Tibial nerve (tissue), 4 donors: Measurements from ENCODE around the gene IL1R1. TPM values are rescaled to one million over a fixed set of nuclear protein-coding genes. Genes with fewer than 3 reads are reported as not detected.
"Not testable (repeated sequence)": the region's sequence is repeated elsewhere in the genome, so short reads cannot be mapped to it uniquely, and the experiment has no call there.

Experiments used
- DNase-seq, 2 donors: peaks; one replicate each; pipeline ENCODE4 v3.0.0-alpha.2; 2019; ENCODE audit warnings: low spot score in 2 of 2
- H3K27ac ChIP-seq, 4 donors: fragments of 200-600 bp; sonication (generic) in 3 of 4; one replicate each; pipeline ENCODE4 v1.5.1; 2017 to 2019; ENCODE audit warnings: mild to moderate bottlenecking in 1 of 4
- H3K27me3 ChIP-seq, 2 donors: fragments of 200-600 bp; sonication (generic) in 1 of 2; one replicate each; pipeline versions ENCODE4 v1.5.1 to v1.6.0; 2017 to 2019
- H3K36me3 ChIP-seq, 3 donors: fragments of 200-600 bp; sonication (generic); one replicate each; pipeline ENCODE4 v1.5.1; 2018 to 2019
- H3K4me1 ChIP-seq, 4 donors: fragments of 200-600 bp; sonication (generic) in 3 of 4; one replicate each; pipeline ENCODE4 v1.5.1; 2017 to 2019
- H3K4me3 ChIP-seq, 4 donors: fragments of 200-600 bp; sonication (generic) in 3 of 4; one replicate each; pipeline ENCODE4 v1.5.1; 2017 to 2019; ENCODE audit warnings: mild to moderate bottlenecking in 1 of 4, moderate library complexity in 1 of 4
- H3K9me3 ChIP-seq, 4 donors: fragments of 200-600 bp; sonication (generic) in 3 of 4; one replicate each; pipeline ENCODE4 v1.5.1; 2017 to 2019
- CTCF ChIP-seq, 5 experiments: fragments of 200-600 bp in 3 of 5; fragments of 450-650 bp in 2 of 5; sonication (generic) in 3 of 5; IDR thresholded peaks; one replicate each; pipeline ENCODE4 v1.5.1; 2016 to 2019; ENCODE audit warnings: antibody characterized with exemption in 5 of 5, mild to moderate bottlenecking in 3 of 5, moderate library complexity in 2 of 5
- EP300 ChIP-seq, 2 donors: sonication (generic); formaldehyde crosslinking; IDR thresholded peaks; one replicate each; pipeline ENCODE4 v1.6.1; 2017; ENCODE audit warnings: antibody characterized with exemption in 2 of 2, mild to moderate bottlenecking in 1 of 2
- POLR2A ChIP-seq, 2 donors: fragments of 450-650 bp; IDR thresholded peaks; one replicate each; pipeline ENCODE4 v1.6.1; 2017; ENCODE audit warnings: antibody characterized with exemption in 2 of 2, mild to moderate bottlenecking in 2 of 2, moderate library complexity in 2 of 2
- WGBS, 2 donors: methylation state at CpG; one replicate each; pipeline ENCODE4 v1.1.5; 2018; 5-methylcytosine and 5-hydroxymethylcytosine counted together
- total RNA-seq, 4 donors: library from RNA; depleted of rRNA; stranded (reverse); fragments of >200 nt; gene quantifications; one replicate each; pipeline ENCODE4 v1.1.0, GENCODE V29; 2016

The IL1R1 gene
- total RNA-seq, 4 donors from 2014 or later = 29.5 to 81.2 (median 57.4) TPM

GRCh38 chr2:102103992-102104871, 38.3 kb upstream of the IL1R1 start:
- no peaks in the 10 kb centered on the region for H3K36me3 ChIP-seq
- H3K9me3 ChIP-seq = no peaks in the 10 kb centered on the region
- DNase-seq = peak; percentile 28 to 66
- WGBS, 2 donors = 26 to 40% methylated on average over 14 to 15 of the region's 15 CpGs
- no peak for TF ChIP-seq POLR2A (IDR thresholded peaks at IDR 0.05)
- peak in 1 of 2 donors; percentile 47 for TF ChIP-seq EP300 (IDR thresholded peaks at IDR 0.05)
- TF ChIP-seq CTCF (IDR thresholded peaks at IDR 0.05) = no peak
- no peaks in the 10 kb centered on the region for H3K27me3 ChIP-seq
- peaks cover 0 to 4% (median 0%) of the 10 kb centered on the region in 4 donors for H3K4me1 ChIP-seq
- H3K4me3 ChIP-seq = peak overlapping the region; percentile 5 to 43 (median 22)
- peak overlapping the region in 3 of 4 donors; percentile 41 to 69 (median 67) for H3K27ac ChIP-seq

GRCh38 chr2:102106133-102106556, 36.4 kb upstream of the IL1R1 start:
- DNase-seq = no peak
- no peak for TF ChIP-seq POLR2A (IDR thresholded peaks at IDR 0.05)
- no peak for TF ChIP-seq CTCF (IDR thresholded peaks at IDR 0.05)
- TF ChIP-seq EP300 (IDR thresholded peaks at IDR 0.05) = no peak
- no peaks in the 10 kb centered on the region for H3K27me3 ChIP-seq
- 45 to 55% methylated on average over 5 of the region's 5 CpGs for WGBS, 2 donors
- H3K36me3 ChIP-seq = no peaks in the 10 kb centered on the region
- no peak overlapping the region for H3K27ac ChIP-seq
- H3K4me1 ChIP-seq = peaks cover 0 to 12% (median 0%) of the 10 kb centered on the region in 4 donors
- no peak overlapping the region for H3K4me3 ChIP-seq
- no peaks in the 10 kb centered on the region for H3K9me3 ChIP-seq

- WGBS, 2 donors = 80 to 96% methylated on average over 6 of the region's 6 CpGs
- not testable (repeated sequence) for H3K27ac ChIP-seq, DNase-seq, H3K27me3 ChIP-seq, H3K9me3 ChIP-seq, H3K4me3 ChIP-seq, H3K36me3 ChIP-seq
- peaks cover 0 to 12% (median 0%) of the 10 kb centered on the region in 4 donors for H3K4me1 ChIP-seq
Observed at GRCh38 chr2:102106813-102107740, 35.5 kb upstream of the IL1R1 start.

GRCh38 chr2:102107741-102108070, 34.8 kb upstream of the IL1R1 start:
- H3K4me3 ChIP-seq = no peak overlapping the region
- H3K27me3 ChIP-seq = no peaks in the 10 kb centered on the region
- DNase-seq = no peak
- no peaks in the 10 kb centered on the region for H3K36me3 ChIP-seq
- WGBS, 2 donors = 74 to 83% methylated on average over 3 of the region's 3 CpGs
- peaks cover 0 to 12% (median 0%) of the 10 kb centered on the region in 4 donors for H3K4me1 ChIP-seq
- TF ChIP-seq CTCF (IDR thresholded peaks at IDR 0.05) (no peak), POLR2A (IDR thresholded peaks at IDR 0.05) (no peak), EP300 (IDR thresholded peaks at IDR 0.05) (no peak)
- no peak overlapping the region for H3K27ac ChIP-seq
- H3K9me3 ChIP-seq = no peaks in the 10 kb centered on the region

- 90 to 91% methylated on average over 5 of the region's 5 CpGs for WGBS, 2 donors
- H3K9me3 ChIP-seq = no peaks in the 10 kb centered on the region
- DNase-seq = no peak
- TF ChIP-seq EP300 (IDR thresholded peaks at IDR 0.05) (no peak), CTCF (IDR thresholded peaks at IDR 0.05) (no peak), POLR2A (IDR thresholded peaks at IDR 0.05) (no peak)
- no peaks in the 10 kb centered on the region for H3K36me3 ChIP-seq
- no peak overlapping the region for H3K27ac ChIP-seq
- H3K4me1 ChIP-seq = peaks cover 0 to 10% (median 0%) of the 10 kb centered on the region in 4 donors
- no peaks in the 10 kb centered on the region for H3K27me3 ChIP-seq
- H3K4me3 ChIP-seq = no peak overlapping the region
Observed at GRCh38 chr2:102109016-102109415, 33.5 kb upstream of the IL1R1 start.
